Loucy (cell line): ENCODE measurements around the gene AFF4.

Experiments
- EZH2phosphoT487 ChIP-seq: fragments of 200-600 bp; IDR thresholded peaks from 2 replicates; pipeline ENCODE4 v1.6.1; 2018; ENCODE audit warnings: antibody characterized with exemption, mild to moderate bottlenecking, moderate library complexity, borderline replicate concordance
- TF ChIP-seq, protein P1 (sequence below): fragments of 200-600 bp; sonication (generic); conservative IDR thresholded peaks from 2 replicates; pipeline ENCODE4 v1.5.1; 2014; ENCODE audit warnings: mild to moderate bottlenecking, antibody characterized with exemption, low read length

DNA sequence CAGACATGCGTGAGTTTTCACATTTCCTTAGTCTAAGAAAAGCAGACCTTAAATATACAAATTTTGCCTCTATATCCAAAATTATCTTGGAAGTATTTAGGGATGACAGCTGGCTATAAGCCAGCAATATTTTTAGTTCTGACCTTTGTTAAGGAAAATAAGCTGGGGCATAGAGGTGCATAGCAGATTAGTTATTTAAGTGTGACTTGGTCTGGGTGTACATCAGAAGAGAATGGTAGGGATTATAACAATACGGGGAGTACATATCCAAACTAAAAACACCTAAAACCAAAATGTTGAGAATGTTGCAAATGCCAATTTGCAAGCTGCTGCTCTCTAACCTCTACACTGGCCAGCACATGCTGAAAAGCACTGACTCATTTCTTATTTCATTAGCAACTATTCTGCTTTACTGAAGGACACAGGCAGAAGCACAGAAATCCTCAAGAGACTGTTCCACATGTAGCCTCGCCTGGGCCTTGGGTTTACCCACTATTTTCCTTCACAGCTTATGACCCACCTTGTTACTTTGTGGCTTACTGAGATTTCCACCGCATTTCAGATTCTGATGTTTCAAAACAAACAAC, 67.6 kb downstream of the AFF4 start:
- TF ChIP-seq, protein P1, sequence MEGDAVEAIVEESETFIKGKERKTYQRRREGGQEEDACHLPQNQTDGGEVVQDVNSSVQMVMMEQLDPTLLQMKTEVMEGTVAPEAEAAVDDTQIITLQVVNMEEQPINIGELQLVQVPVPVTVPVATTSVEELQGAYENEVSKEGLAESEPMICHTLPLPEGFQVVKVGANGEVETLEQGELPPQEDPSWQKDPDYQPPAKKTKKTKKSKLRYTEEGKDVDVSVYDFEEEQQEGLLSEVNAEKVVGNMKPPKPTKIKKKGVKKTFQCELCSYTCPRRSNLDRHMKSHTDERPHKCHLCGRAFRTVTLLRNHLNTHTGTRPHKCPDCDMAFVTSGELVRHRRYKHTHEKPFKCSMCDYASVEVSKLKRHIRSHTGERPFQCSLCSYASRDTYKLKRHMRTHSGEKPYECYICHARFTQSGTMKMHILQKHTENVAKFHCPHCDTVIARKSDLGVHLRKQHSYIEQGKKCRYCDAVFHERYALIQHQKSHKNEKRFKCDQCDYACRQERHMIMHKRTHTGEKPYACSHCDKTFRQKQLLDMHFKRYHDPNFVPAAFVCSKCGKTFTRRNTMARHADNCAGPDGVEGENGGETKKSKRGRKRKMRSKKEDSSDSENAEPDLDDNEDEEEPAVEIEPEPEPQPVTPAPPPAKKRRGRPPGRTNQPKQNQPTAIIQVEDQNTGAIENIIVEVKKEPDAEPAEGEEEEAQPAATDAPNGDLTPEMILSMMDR = no peak
- no peak for TF ChIP-seq EZH2phosphoT487
